SU-DHL-6 (cell line): ENCODE measurements around the gene GFI1B.

Experiments used
- CTCF ChIP-seq: fragments of 200-600 bp; sonication (generic); IDR thresholded peaks from one replicate; pipeline ENCODE4 v1.5.1; 2017; ENCODE audit warnings: antibody characterized with exemption, mild to moderate bottlenecking, low read length, moderate library complexity; ENCODE audit not compliant: insufficient read depth, poor library complexity, severe bottlenecking
- EZH2phosphoT487 ChIP-seq: fragments of 200-600 bp; sonication (generic), shearing (Covaris generic); conservative IDR thresholded peaks from 2 replicates; pipeline ENCODE4 v1.6.1; 2018; ENCODE audit warnings: mild to moderate bottlenecking, antibody characterized with exemption, low read length, moderate library complexity, mixed read lengths

DNA sequence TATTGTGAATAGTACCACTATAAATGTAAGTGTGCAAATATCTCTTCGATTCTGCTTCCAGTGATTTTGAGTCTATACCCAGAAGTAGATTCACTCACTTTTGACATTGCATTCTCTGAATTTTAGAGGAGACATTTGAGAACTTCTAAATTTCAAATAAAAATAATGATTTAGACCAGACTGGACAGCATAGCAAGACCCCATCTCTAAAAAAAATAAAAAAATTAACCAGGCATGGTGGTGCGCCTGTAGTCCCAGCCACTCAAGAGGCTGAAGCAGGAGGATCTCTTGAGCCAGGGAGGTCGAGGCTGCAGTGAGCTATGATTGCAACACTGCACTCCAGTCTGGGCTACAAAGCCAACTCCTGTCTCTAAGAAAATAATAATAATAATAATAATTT lies 1.9 kb upstream of the GFI1B start:
- TF ChIP-seq CTCF (no peak), EZH2phosphoT487 (no peak)
